Caco-2 (cell line): Measurements from ENCODE around the gene SHANK1. TPM values are rescaled to one million over a fixed set of nuclear protein-coding genes. Genes with fewer than 3 reads are reported as not detected.

Experiments used
- BruUV-seq: library from RNA; stranded (reverse); fragments of 400-500 nt; replicated peaks from 2 replicates; lab custom pipeline; 2021; lab: Mats Ljungman, UMichigan
- CTCF ChIA-PET: fragments of 300-600 bp; sonication (Branson Sonifier 250); formaldehyde crosslinking; loops from one replicate; lab custom pipeline; 2022; ENCODE audit warnings: antibody characterized with exemption; lab: Charles Lee
- POLR2A ChIA-PET: fragments of 300-600 bp; sonication (Branson Sonifier 250); formaldehyde crosslinking; loops from one replicate; lab custom pipeline; 2022; ENCODE audit warnings: antibody characterized with exemption; lab: Charles Lee
- DNase-seq, 2 experiments: peaks; one replicate each; pipeline versions ENCODE4 v3.0.0 to v3.0.0-alpha.2; 2020 to 2022
- H3K27me3 ChIP-seq: replicated peaks from 2 replicates; pipeline ENCODE4 v1.6.0; 2011; ENCODE audit warnings: low read length; ENCODE audit not compliant: control insufficient read depth, insufficient read depth
- H3K36me3 ChIP-seq: 2 replicates; pipeline ENCODE4 v1.5.1; 2011; ENCODE audit warnings: low read length; ENCODE audit not compliant: control insufficient read depth, insufficient read depth
- H3K4me1 ChIP-seq: fragments of 250-450 bp; sonication (Bioruptor Pico); 2 replicates; pipeline ENCODE4 v1.5.1; 2020; ENCODE audit warnings: mild to moderate bottlenecking
- H3K4me3 ChIP-seq: 2 replicates; pipeline ENCODE4 v1.5.1; 2011; ENCODE audit warnings: low read depth, mild to moderate bottlenecking, control low read depth, low read length
- H3K9me3 ChIP-seq: fragments of 250-450 bp; sonication (Bioruptor Pico); 2 replicates; pipeline ENCODE4 v1.5.1; 2020; ENCODE audit warnings: mild to moderate bottlenecking, moderate library complexity
- H3K27ac Mint-ChIP-seq: one replicate; pipeline ENCODE4 v1.8.0; 2022; ENCODE audit warnings: mixed read lengths; ENCODE audit not compliant: unreplicated experiment
- H3K27me3 Mint-ChIP-seq: one replicate; pipeline ENCODE4 v1.8.0; 2022; ENCODE audit warnings: mixed read lengths; ENCODE audit not compliant: insufficient read depth, unreplicated experiment
- H3K36me3 Mint-ChIP-seq: one replicate; pipeline ENCODE4 v1.8.0; 2022; ENCODE audit warnings: mild to moderate bottlenecking, mixed read lengths; ENCODE audit not compliant: insufficient read depth, unreplicated experiment
- H3K4me1 Mint-ChIP-seq: one replicate; pipeline ENCODE4 v1.8.0; 2022; ENCODE audit warnings: low read depth, mixed read lengths; ENCODE audit not compliant: unreplicated experiment
- H3K4me3 Mint-ChIP-seq: one replicate; pipeline ENCODE4 v1.8.0; 2022; ENCODE audit warnings: mild to moderate bottlenecking, moderate library complexity, mixed read lengths; ENCODE audit not compliant: unreplicated experiment
- H3K9me3 Mint-ChIP-seq: one replicate; pipeline ENCODE4 v1.8.0; 2022; ENCODE audit warnings: mixed read lengths; ENCODE audit not compliant: unreplicated experiment
- intact Hi-C: fragments of 100-400 bp; cut with micrococcal nuclease; formaldehyde crosslinking; loops from one replicate; pipeline ENCODE4 v1.10.0; 2022; ENCODE audit not compliant: unreplicated experiment
- total RNA-seq: library from RNA; stranded (reverse); gene quantifications from 2 replicates; pipeline ENCODE4 v1.2.3, GENCODE V29; 2022
- TF ChIP-seq, protein P1 (sequence below), 2 experiments: fragments of 200-600 bp in 1 of 2; IDR thresholded peaks; 1 replicate in 1 of 2; 2 replicates in 1 of 2; pipeline versions ENCODE4 v1.5.1 to v1.8.0; 2011 to 2022; ENCODE audit warnings: antibody characterized with exemption in 1 of 2, control low read depth in 1 of 2, inconsistent platforms in 1 of 2, low read depth in 1 of 2, low read length in 1 of 2, mild to moderate bottlenecking in 1 of 2, moderate library complexity in 1 of 2; ENCODE audit not compliant: insufficient read depth in 1 of 2, severe bottlenecking in 1 of 2, unreplicated experiment in 1 of 2

Gene SHANK1
- total RNA-seq, 1 experiment from 2014 or later: not detected

- Mint-ChIP-seq H3K36me3 (peaks cover 6% of the 10 kb centered on the region), H3K4me1 (peaks cover 20% of the 10 kb centered on the region), H3K9me3 (peaks cover 33% of the 10 kb centered on the region), H3K27ac (no peak overlapping the region), H3K4me3 (no peak overlapping the region), H3K27me3 (no peaks in the 10 kb centered on the region)
- DNase-seq: no peak
- intact Hi-C loops: no loop called here
- peaks cover 9% of the 10 kb centered on the region for H3K4me1 ChIP-seq
- POLR2A ChIA-PET: no interaction called here
- BruUV-seq: no TSS peak
- no peaks in the 10 kb centered on the region for H3K27me3 ChIP-seq
- CTCF ChIA-PET: no interaction called here
- H3K9me3 ChIP-seq: peaks cover 19% of the 10 kb centered on the region
- no peak overlapping the region for H3K4me3 ChIP-seq
- TF ChIP-seq, protein P1, sequence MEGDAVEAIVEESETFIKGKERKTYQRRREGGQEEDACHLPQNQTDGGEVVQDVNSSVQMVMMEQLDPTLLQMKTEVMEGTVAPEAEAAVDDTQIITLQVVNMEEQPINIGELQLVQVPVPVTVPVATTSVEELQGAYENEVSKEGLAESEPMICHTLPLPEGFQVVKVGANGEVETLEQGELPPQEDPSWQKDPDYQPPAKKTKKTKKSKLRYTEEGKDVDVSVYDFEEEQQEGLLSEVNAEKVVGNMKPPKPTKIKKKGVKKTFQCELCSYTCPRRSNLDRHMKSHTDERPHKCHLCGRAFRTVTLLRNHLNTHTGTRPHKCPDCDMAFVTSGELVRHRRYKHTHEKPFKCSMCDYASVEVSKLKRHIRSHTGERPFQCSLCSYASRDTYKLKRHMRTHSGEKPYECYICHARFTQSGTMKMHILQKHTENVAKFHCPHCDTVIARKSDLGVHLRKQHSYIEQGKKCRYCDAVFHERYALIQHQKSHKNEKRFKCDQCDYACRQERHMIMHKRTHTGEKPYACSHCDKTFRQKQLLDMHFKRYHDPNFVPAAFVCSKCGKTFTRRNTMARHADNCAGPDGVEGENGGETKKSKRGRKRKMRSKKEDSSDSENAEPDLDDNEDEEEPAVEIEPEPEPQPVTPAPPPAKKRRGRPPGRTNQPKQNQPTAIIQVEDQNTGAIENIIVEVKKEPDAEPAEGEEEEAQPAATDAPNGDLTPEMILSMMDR (IDR thresholded peaks at IDR 0.05; ENCODE audit: insufficient read depth in 1 of 2, low read depth in 1 of 2, low read length in 1 of 2, severe bottlenecking in 1 of 2, unreplicated experiment in 1 of 2): no peak
- H3K36me3 ChIP-seq: no peaks in the 10 kb centered on the region
Measured at GRCh38 chr19:50651174-50651573, 68.4 kb downstream of the SHANK1 start.

DNA sequence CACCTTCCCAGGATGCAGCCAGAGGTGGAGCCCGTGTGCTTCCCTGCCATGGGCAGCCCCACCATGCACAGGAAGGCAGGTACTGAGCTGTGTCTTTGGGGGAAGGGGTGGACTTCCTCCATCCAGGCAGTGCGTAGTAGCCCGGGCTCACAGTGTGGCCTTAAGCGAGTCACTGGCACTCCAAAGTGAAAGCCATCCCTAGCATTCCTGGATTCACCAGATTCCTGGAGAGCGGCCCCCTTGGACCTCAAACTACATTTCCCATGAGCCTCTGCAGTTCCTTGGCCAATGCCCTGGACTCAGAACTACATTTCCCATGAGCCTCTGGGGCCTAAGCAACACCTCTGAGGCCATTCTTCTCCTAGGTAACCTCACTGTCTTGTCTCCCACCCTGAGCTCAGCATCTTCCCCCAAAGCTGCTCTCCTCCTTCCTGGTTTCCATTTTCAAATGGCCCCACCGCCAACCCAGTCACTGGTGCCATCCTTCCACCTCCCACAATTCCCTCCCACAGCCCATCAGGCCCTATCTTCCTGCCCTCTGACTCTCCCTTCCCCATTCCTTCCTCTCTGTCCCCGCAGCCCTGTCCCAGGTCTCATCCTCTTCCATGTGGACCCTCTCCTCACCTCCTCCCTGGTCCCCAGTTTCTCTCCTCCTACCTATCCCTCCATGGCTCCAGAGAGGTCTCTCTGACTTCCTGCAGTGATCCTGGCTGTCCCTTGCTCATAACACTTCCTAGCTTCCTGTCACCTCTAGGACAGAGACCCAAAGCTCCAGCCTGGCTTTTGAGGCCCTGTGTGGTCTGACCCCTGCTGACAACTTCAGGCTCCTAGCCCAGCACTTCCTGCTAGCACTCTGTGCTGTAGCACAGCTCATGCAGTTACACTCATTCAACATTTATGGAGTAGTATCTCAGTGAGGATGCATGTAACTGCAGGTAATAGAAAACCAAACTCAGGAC is 69.9 kb downstream of the SHANK1 start, which contains the start of gene C19orf81:
Gene C19orf81 (plus strand): TSS at position 13 of the 959 bp plus-strand sequence. CDS start 0 bp downstream, at position 13.
- Mint-ChIP-seq H3K4me3 (no peak within 1 kb of the TSS), H3K36me3 (no peaks in the 10 kb centered on the region), H3K9me3 (peaks cover 22% of the 10 kb centered on the region), H3K27me3 (no peaks in the 10 kb centered on the region), H3K4me1 (peaks cover 14% of the 10 kb centered on the region), H3K27ac (no peak within 1 kb of the TSS)
- CTCF ChIA-PET: interaction anchor here (0.6 kb wide), 1 partner anchor 58 kb away, joined by 6 read pairs; no protein-coding TSS in a partner anchor
- Histone ChIP-seq H3K9me3 (peaks cover 9% of the 10 kb centered on the region), H3K27me3 (no peaks in the 10 kb centered on the region), H3K4me1 (peaks cover 9% of the 10 kb centered on the region), H3K36me3 (no peaks in the 10 kb centered on the region), H3K4me3 (no peak within 1 kb of the TSS)
- intact Hi-C loops: no loop called here
- POLR2A ChIA-PET: no interaction called here
- no TSS peak for BruUV-seq
- DNase-seq: peak; percentile 48 to 62
- TF ChIP-seq, protein P1 (IDR thresholded peaks at IDR 0.05; ENCODE audit: insufficient read depth in 1 of 2, low read depth in 1 of 2, low read length in 1 of 2, severe bottlenecking in 1 of 2, unreplicated experiment in 1 of 2): no peak

- ChIA-PET POLR2A (no interaction called here), CTCF (no interaction called here)
- H3K4me3 ChIP-seq: no peak overlapping the region
- no TSS peak for BruUV-seq
- no peak overlapping the region for H3K27ac Mint-ChIP-seq
- TF ChIP-seq, protein P1 (IDR thresholded peaks at IDR 0.05; ENCODE audit: insufficient read depth in 1 of 2, low read depth in 1 of 2, low read length in 1 of 2, severe bottlenecking in 1 of 2, unreplicated experiment in 1 of 2): no peak
- no peaks in the 10 kb centered on the region for H3K27me3 ChIP-seq
- H3K27me3 Mint-ChIP-seq: no peaks in the 10 kb centered on the region
- H3K4me3 Mint-ChIP-seq: no peak overlapping the region
- no peaks in the 10 kb centered on the region for H3K36me3 ChIP-seq
- peaks cover 12% of the 10 kb centered on the region for H3K9me3 Mint-ChIP-seq
- no peaks in the 10 kb centered on the region for H3K36me3 Mint-ChIP-seq
- H3K4me1 Mint-ChIP-seq: peaks cover 8% of the 10 kb centered on the region
- DNase-seq: no peak
- 0 out of 2 replicates have a peak, but pooled peaks cover 2% of the 10 kb centered on the region for H3K4me1 ChIP-seq
- peaks cover 3% of the 10 kb centered on the region; the same call in 1 of the 2 replicates for H3K9me3 ChIP-seq
- intact Hi-C loops: no loop called here
Measured at GRCh38 chr19:50648659-50649058, 70.9 kb downstream of the SHANK1 start.
